ENCODE data around the gene PARN. TPM values are rescaled to one million over a fixed set of nuclear protein-coding genes. Genes with fewer than 3 reads are reported as not detected.
A peak's percentile ranks its signal among the peaks of the same experiment; 100 is the strongest.

Gene PARN
- total and polyA plus RNA-seq, 7 donors = 10.3 to 20.9 (median 14.1) TPM

DNA sequence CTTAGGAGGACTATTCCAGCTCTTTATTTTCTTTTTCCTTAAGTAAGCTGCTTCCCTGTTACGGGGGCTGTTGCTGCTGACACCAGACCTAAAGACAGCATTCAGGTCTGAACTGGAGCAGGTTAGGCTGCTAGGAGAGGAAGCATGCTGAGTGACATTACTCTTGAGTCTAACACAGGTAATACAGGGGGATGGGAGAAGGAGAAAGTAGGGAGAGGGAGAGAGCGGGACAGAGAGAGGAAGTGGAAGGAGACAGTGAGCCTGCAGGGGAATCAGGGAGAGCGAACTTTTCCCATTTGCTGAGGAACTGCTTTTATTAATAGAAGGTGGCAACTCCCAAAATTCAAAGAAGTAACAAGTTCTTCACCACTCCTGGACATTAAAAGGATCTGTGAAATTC lies 130.9 kb downstream of the PARN start:
- Histone ChIP-seq H3K27ac (peak overlapping the region; percentile 88), H3K9me3 (no peaks in the 10 kb centered on the region), H3K4me3 (no peak overlapping the region), H3K4me1 (peaks cover 81% of the 10 kb centered on the region), H3K27me3 (ENCODE audit: insufficient read depth in 3 of 3, low read length in 2 of 3) (no peaks in the 10 kb centered on the region), H3K36me3 (ENCODE audit: insufficient read depth in 1 of 2, low read depth in 1 of 2) (no peaks in the 10 kb centered on the region)
- intact Hi-C loops (cut with DNase I) = loop anchor here in 1 of 2 donors (10.0 kb wide), 1 partner anchor 194 kb away; no protein-coding TSS in a partner anchor
- no peak for TF ChIP-seq CTCF (IDR thresholded peaks at IDR 0.05)
- ATAC-seq (no peak), DNase-seq (no peak)
- WGBS, 3 donors = 81 to 93% (median 86%) methylated on average over 3 of the region's 3 CpGs

- peaks cover 76% of the 10 kb centered on the region for H3K4me1 ChIP-seq
- ATAC-seq = peak in 3 of 4 donors; percentile 7 to 40 (median 26)
- H3K27ac ChIP-seq = peak overlapping the region; percentile 88
- H3K36me3 ChIP-seq (ENCODE audit: insufficient read depth in 1 of 2, low read depth in 1 of 2) = no peaks in the 10 kb centered on the region
- DNase-seq = no peak
- no peak for TF ChIP-seq CTCF (IDR thresholded peaks at IDR 0.05)
- intact Hi-C loops (cut with DNase I) = loop anchor here in 1 of 2 donors (10.0 kb wide), 1 partner anchor 193 kb away; no protein-coding TSS in a partner anchor
- no peaks in the 10 kb centered on the region for H3K9me3 ChIP-seq
- H3K4me3 ChIP-seq = peak overlapping the region; percentile 17
- 47 to 75% (median 47%) methylated on average over 7 of the region's 7 CpGs for WGBS, 3 donors
- H3K27me3 ChIP-seq (ENCODE audit: insufficient read depth in 3 of 3, low read length in 2 of 3) = no peaks in the 10 kb centered on the region
These were observed 132.6 kb downstream of the PARN start for GRCh38 chr16:14497245-14498082.

DNA sequence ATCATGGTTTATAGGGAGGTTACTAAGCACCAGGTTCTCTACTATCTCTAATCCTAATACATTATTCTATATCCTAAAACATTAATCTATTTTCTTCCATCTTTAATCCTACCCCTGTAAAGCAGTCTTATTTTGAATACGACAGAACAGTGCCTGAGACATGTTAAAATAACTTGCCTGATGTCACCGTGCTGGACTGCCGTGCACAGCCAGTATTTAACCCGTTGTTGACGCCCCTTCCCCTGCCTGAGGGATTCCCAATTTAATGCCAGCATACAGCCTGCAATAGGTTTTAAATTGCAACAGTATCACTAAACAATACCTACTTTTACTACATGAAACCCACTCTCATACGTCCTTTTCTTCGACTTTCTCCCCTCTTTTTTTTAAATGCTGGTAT lies 133.3 kb downstream of the PARN start:
- Histone ChIP-seq H3K4me3 (peak overlapping the region; percentile 17), H3K27ac (peak overlapping the region; percentile 88), H3K27me3 (ENCODE audit: insufficient read depth in 3 of 3, low read length in 2 of 3) (no peaks in the 10 kb centered on the region), H3K9me3 (no peaks in the 10 kb centered on the region), H3K4me1 (peaks cover 76% of the 10 kb centered on the region), H3K36me3 (ENCODE audit: insufficient read depth in 1 of 2, low read depth in 1 of 2) (no peaks in the 10 kb centered on the region)
- ATAC-seq (peak; percentile 58 to 81 (median 79)), DNase-seq (no peak)
- no peak for TF ChIP-seq CTCF (IDR thresholded peaks at IDR 0.05)
- 20 to 33% (median 27%) methylated on average over 7 of the region's 7 CpGs for WGBS, 3 donors
- intact Hi-C loops (cut with DNase I) = loop anchor here in 1 of 2 donors (10.0 kb wide), 1 partner anchor 192 kb away; no protein-coding TSS in a partner anchor

DNA sequence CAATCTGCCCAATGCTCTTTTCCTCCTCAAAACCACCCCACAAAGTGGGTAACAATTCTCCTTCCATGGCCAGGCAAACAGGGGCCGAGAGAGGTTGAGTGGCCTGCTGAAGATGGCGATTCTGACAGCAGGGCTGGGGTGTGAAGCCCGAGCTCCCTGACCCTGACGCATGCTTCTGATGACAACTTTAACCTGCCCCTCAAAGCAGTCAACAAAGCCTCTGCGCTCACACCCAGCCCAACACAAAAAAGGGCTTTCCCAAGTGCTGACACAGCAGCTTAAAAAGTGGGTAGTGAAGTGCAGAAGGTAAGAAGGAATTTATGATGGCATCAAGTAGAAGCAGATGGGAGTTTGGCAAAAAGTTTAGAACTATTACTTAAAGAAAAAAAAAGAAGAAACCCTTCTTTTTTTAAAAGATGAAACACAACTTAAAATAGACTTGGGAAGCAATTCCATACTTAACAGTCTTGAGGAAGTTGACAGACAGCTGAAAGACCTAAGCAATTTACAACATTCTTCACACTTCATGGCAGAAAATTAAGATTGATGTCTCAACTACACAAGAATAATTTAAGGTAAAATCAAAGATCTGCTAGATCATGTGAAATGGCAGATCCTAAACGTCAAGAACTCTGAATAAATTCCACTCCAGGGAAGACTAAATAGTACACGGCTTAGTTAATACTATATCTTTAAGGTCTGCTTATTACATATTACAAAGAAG lies 133.9 kb downstream of the PARN start:
- no peak for DNase-seq
- 60 to 69% (median 64%) methylated on average over 7 of the region's 7 CpGs for WGBS, 3 donors
- H3K27ac ChIP-seq = peak overlapping the region; percentile 88

More for the DNA sequence above, 133.9 kb downstream of the PARN start:
- no peaks in the 10 kb centered on the region for H3K36me3 ChIP-seq (ENCODE audit: insufficient read depth in 1 of 2, low read depth in 1 of 2)
- ATAC-seq = peak in 2 of 4 donors; percentile 21 to 36
- H3K9me3 ChIP-seq = no peaks in the 10 kb centered on the region
- intact Hi-C loops (cut with DNase I) = loop anchor here in 1 of 2 donors (10.0 kb wide), 1 partner anchor 191 kb away; no protein-coding TSS in a partner anchor
- TF ChIP-seq CTCF (IDR thresholded peaks at IDR 0.05) = no peak
- H3K4me3 ChIP-seq = peak overlapping the region; percentile 17
- no peaks in the 10 kb centered on the region for H3K27me3 ChIP-seq (ENCODE audit: insufficient read depth in 3 of 3, low read length in 2 of 3)
- H3K4me1 ChIP-seq = peaks cover 73% of the 10 kb centered on the region

Data from psoas muscle (tissue), 8 donors.